GM12801 (cell line): ENCODE data around the gene CCL1.
A peak's percentile ranks its signal among the peaks of the same experiment; 100 is the strongest.

ENCODE experiments used
- CTCF ChIP-seq: IDR thresholded peaks from one replicate; pipeline ENCODE4 v1.5.1; 2011; ENCODE audit warnings: control low read depth; ENCODE audit not compliant: insufficient read length; ENCODE audit errors: extremely low read depth

The CCL1 gene

GRCh38 chr17:34366529-34367107, 3.6 kb upstream of the CCL1 start:
- TF ChIP-seq CTCF, result no peak

- no peak for TF ChIP-seq CTCF
These were observed 3.0 kb upstream of the CCL1 start for GRCh38 chr17:34366010-34366409.

- no peak for TF ChIP-seq CTCF
These were observed 2.3 kb upstream of the CCL1 start for GRCh38 chr17:34365340-34365739.

GRCh38 chr17:34364751-34365150, 1.7 kb upstream of the CCL1 start:
- TF ChIP-seq CTCF, result no peak

- TF ChIP-seq CTCF, result peak; percentile 98
These were observed 1.5 kb downstream of the CCL1 start for GRCh38 chr17:34361478-34362061.

GRCh38 chr17:34360601-34361270, 2.3 kb downstream of the CCL1 start:
- TF ChIP-seq CTCF, result no peak

GRCh38 chr17:34358631-34359030, 4.4 kb downstream of the CCL1 start:
- TF ChIP-seq CTCF, result no peak
